Mononuclear cell (primary cell): ENCODE data around the gene HUNK. TPM values are rescaled to one million over a fixed set of nuclear protein-coding genes. Genes with fewer than 3 reads are reported as not detected.
A peak's percentile ranks its signal among the peaks of the same experiment; 100 is the strongest.

Experiments
- H3K27me3 ChIP-seq: 2 replicates; pipeline ENCODE4 v1.6.0; 2011; ENCODE audit warnings: low read length, control low read depth; ENCODE audit not compliant: insufficient read depth
- H3K4me1 ChIP-seq: 2 replicates; pipeline ENCODE4 v1.5.1; 2011; ENCODE audit warnings: mild to moderate bottlenecking, low read length, control low read depth; ENCODE audit not compliant: insufficient read depth
- H3K4me3 ChIP-seq: 2 replicates; pipeline ENCODE4 v1.5.1; 2011; ENCODE audit warnings: mild to moderate bottlenecking, low read length, moderate library complexity
- H3K9me3 ChIP-seq: 2 replicates; pipeline ENCODE4 v1.5.1; 2011; ENCODE audit warnings: low read depth, mild to moderate bottlenecking, control low read depth, low read length
- total RNA-seq: library from RNA; depleted of rRNA; stranded (reverse); fragments of >200 nt; gene quantifications from one replicate; pipeline ENCODE4 v1.2.3, GENCODE V29; 2012

Gene HUNK
- 0.10 TPM for total RNA-seq

- Histone ChIP-seq H3K4me1 (peaks cover 9% of the 10 kb centered on the region), H3K4me3 (peak within 1 kb of the TSS; percentile 12), H3K27me3 (peaks cover 39% of the 10 kb centered on the region), H3K9me3 (no peaks in the 10 kb centered on the region)
Measured at GRCh38 chr21:31872452-31873274, at the start of gene HUNK. HUNK (plus strand) TSS chr21:31873020; CDS start chr21:31873675, 655 bp downstream.

- Histone ChIP-seq H3K9me3 (no peaks in the 10 kb centered on the region), H3K27me3 (no peaks in the 10 kb centered on the region), H3K4me3 (no peak overlapping the region), H3K4me1 (no peaks in the 10 kb centered on the region)
Measured at GRCh38 chr21:31829736-31830472, 42.9 kb upstream of the HUNK start.

GRCh38 chr21:31830701-31831100 lies 42.1 kb upstream of the HUNK start:
- Histone ChIP-seq H3K9me3 (no peaks in the 10 kb centered on the region), H3K27me3 (no peaks in the 10 kb centered on the region), H3K4me3 (no peak overlapping the region), H3K4me1 (no peaks in the 10 kb centered on the region)

- H3K9me3 ChIP-seq = no peaks in the 10 kb centered on the region
- no peaks in the 10 kb centered on the region for H3K27me3 ChIP-seq
- H3K4me1 ChIP-seq = peaks cover 11% of the 10 kb centered on the region
- no peak overlapping the region for H3K4me3 ChIP-seq
Measured at GRCh38 chr21:31837041-31837440, 35.8 kb upstream of the HUNK start.

- Histone ChIP-seq H3K4me1 (peaks cover 11% of the 10 kb centered on the region), H3K4me3 (no peak overlapping the region), H3K27me3 (no peaks in the 10 kb centered on the region), H3K9me3 (no peaks in the 10 kb centered on the region)
Measured at GRCh38 chr21:31837618-31838390, 35.0 kb upstream of the HUNK start.

- H3K27me3 ChIP-seq = no peaks in the 10 kb centered on the region
- peaks cover 11% of the 10 kb centered on the region for H3K4me1 ChIP-seq
- no peak overlapping the region for H3K4me3 ChIP-seq
- H3K9me3 ChIP-seq = no peaks in the 10 kb centered on the region
Measured at GRCh38 chr21:31838586-31839355, 34.0 kb upstream of the HUNK start.

GRCh38 chr21:31844206-31844605 lies 28.6 kb upstream of the HUNK start:
- Histone ChIP-seq H3K27me3 (no peaks in the 10 kb centered on the region), H3K4me3 (no peak overlapping the region), H3K9me3 (no peaks in the 10 kb centered on the region), H3K4me1 (no peaks in the 10 kb centered on the region)

- no peak overlapping the region for H3K4me3 ChIP-seq
- no peaks in the 10 kb centered on the region for H3K9me3 ChIP-seq
- H3K4me1 ChIP-seq = no peaks in the 10 kb centered on the region
- H3K27me3 ChIP-seq = no peaks in the 10 kb centered on the region
Measured at GRCh38 chr21:31845151-31845729, 27.6 kb upstream of the HUNK start.

GRCh38 chr21:31846690-31847089 lies 26.1 kb upstream of the HUNK start:
- no peaks in the 10 kb centered on the region for H3K9me3 ChIP-seq
- H3K27me3 ChIP-seq = no peaks in the 10 kb centered on the region
- no peak overlapping the region for H3K4me3 ChIP-seq
- H3K4me1 ChIP-seq = no peaks in the 10 kb centered on the region

GRCh38 chr21:31847761-31848160 lies 25.1 kb upstream of the HUNK start:
- H3K4me3 ChIP-seq = no peak overlapping the region
- no peaks in the 10 kb centered on the region for H3K27me3 ChIP-seq
- H3K4me1 ChIP-seq = no peaks in the 10 kb centered on the region
- H3K9me3 ChIP-seq = no peaks in the 10 kb centered on the region

- no peak overlapping the region for H3K4me3 ChIP-seq
- no peaks in the 10 kb centered on the region for H3K4me1 ChIP-seq
- no peaks in the 10 kb centered on the region for H3K9me3 ChIP-seq
- no peaks in the 10 kb centered on the region for H3K27me3 ChIP-seq
Measured at GRCh38 chr21:31848326-31848985, 24.4 kb upstream of the HUNK start.

GRCh38 chr21:31850886-31851285 lies 21.9 kb upstream of the HUNK start:
- H3K4me1 ChIP-seq = no peaks in the 10 kb centered on the region
- no peaks in the 10 kb centered on the region for H3K9me3 ChIP-seq
- no peak overlapping the region for H3K4me3 ChIP-seq
- no peaks in the 10 kb centered on the region for H3K27me3 ChIP-seq

GRCh38 chr21:31855180-31855579 lies 17.6 kb upstream of the HUNK start:
- Histone ChIP-seq H3K9me3 (no peaks in the 10 kb centered on the region), H3K4me3 (no peak overlapping the region), H3K27me3 (no peaks in the 10 kb centered on the region), H3K4me1 (no peaks in the 10 kb centered on the region)

GRCh38 chr21:31857096-31857495 lies 15.7 kb upstream of the HUNK start:
- H3K4me3 ChIP-seq = no peak overlapping the region
- H3K9me3 ChIP-seq = no peaks in the 10 kb centered on the region
- H3K27me3 ChIP-seq = no peaks in the 10 kb centered on the region
- H3K4me1 ChIP-seq = no peaks in the 10 kb centered on the region
